ENCODE measurements around the gene CSAD. TPM values are rescaled to one million over a fixed set of nuclear protein-coding genes. Genes with fewer than 3 reads are reported as not detected.
A peak's percentile ranks its signal among the peaks of the same experiment; 100 is the strongest.
"Not testable (repeated sequence)": the region's sequence is repeated elsewhere in the genome, so short reads cannot be mapped to it uniquely, and the experiment has no call there.

CSAD gene
- total RNA-seq, 2 donors from 2014 or later: 57.2 to 61.0 TPM

- Mint-ChIP-seq H3K27me3 (no peaks in the 10 kb centered on the region), H3K4me3 (no peak overlapping the region), H3K36me3 (ENCODE audit: low read depth) (peaks cover 2% of the 10 kb centered on the region), H3K27ac (no peak overlapping the region), H3K4me1 (peaks cover 25% of the 10 kb centered on the region)
- DNase-seq (no peak), ATAC-seq (no peak)
- no peaks in the 10 kb centered on the region for H3K9me3 ChIP-seq (ENCODE audit: control insufficient read depth, low read length, poor library complexity, severe bottlenecking)
These were observed 4.0 kb downstream of the CSAD start for GRCh38 chr12:53176750-53177149.

- no peaks in the 10 kb centered on the region for H3K9me3 ChIP-seq (ENCODE audit: control insufficient read depth, low read length, poor library complexity, severe bottlenecking)
- DNase-seq (no peak), ATAC-seq (no peak)
- H3K4me1 Mint-ChIP-seq: peaks cover 14% of the 10 kb centered on the region
- H3K27me3 Mint-ChIP-seq: no peaks in the 10 kb centered on the region
- H3K36me3 Mint-ChIP-seq (ENCODE audit: low read depth): peaks cover 7% of the 10 kb centered on the region
- H3K4me3 Mint-ChIP-seq: no peak overlapping the region
- peak overlapping the region; percentile 8 for H3K27ac Mint-ChIP-seq
These were observed 5.7 kb downstream of the CSAD start for GRCh38 chr12:53174881-53175491.

- peaks cover 7% of the 10 kb centered on the region for H3K36me3 Mint-ChIP-seq (ENCODE audit: low read depth)
- no peaks in the 10 kb centered on the region for H3K9me3 ChIP-seq (ENCODE audit: control insufficient read depth, low read length, poor library complexity, severe bottlenecking)
- no peak for ATAC-seq
- H3K27ac Mint-ChIP-seq: no peak overlapping the region
- no peak overlapping the region for H3K4me3 Mint-ChIP-seq
- DNase-seq: no peak
- H3K27me3 Mint-ChIP-seq: no peaks in the 10 kb centered on the region
- peaks cover 5% of the 10 kb centered on the region for H3K4me1 Mint-ChIP-seq
These were observed 7.5 kb downstream of the CSAD start for GRCh38 chr12:53173085-53173715.

GRCh38 chr12:53172352-53172751 is 8.4 kb downstream of the CSAD start:
- H3K36me3 Mint-ChIP-seq (ENCODE audit: low read depth): peaks cover 7% of the 10 kb centered on the region
- no peak for DNase-seq
- H3K27ac Mint-ChIP-seq: peak overlapping the region; percentile 74
- H3K9me3 ChIP-seq (ENCODE audit: control insufficient read depth, low read length, poor library complexity, severe bottlenecking): no peaks in the 10 kb centered on the region
- no peak overlapping the region for H3K4me3 Mint-ChIP-seq
- H3K27me3 Mint-ChIP-seq: no peaks in the 10 kb centered on the region
- no peak for ATAC-seq
- H3K4me1 Mint-ChIP-seq: peaks cover 5% of the 10 kb centered on the region

GRCh38 chr12:53171725-53172329 is 8.9 kb downstream of the CSAD start:
- Mint-ChIP-seq H3K4me1 (peaks cover 5% of the 10 kb centered on the region), H3K36me3 (ENCODE audit: low read depth) (peaks cover 7% of the 10 kb centered on the region), H3K4me3 (no peak overlapping the region), H3K27me3 (no peaks in the 10 kb centered on the region), H3K27ac (peak overlapping the region; percentile 74)
- ATAC-seq: no peak
- DNase-seq: no peak
- H3K9me3 ChIP-seq (ENCODE audit: control insufficient read depth, low read length, poor library complexity, severe bottlenecking): no peaks in the 10 kb centered on the region

- Mint-ChIP-seq H3K27me3 (no peaks in the 10 kb centered on the region), H3K27ac (peak overlapping the region; percentile 74), H3K4me1 (peaks cover 5% of the 10 kb centered on the region), H3K4me3 (no peak overlapping the region), H3K36me3 (ENCODE audit: low read depth) (peaks cover 7% of the 10 kb centered on the region)
- no peaks in the 10 kb centered on the region for H3K9me3 ChIP-seq (ENCODE audit: control insufficient read depth, low read length, poor library complexity, severe bottlenecking)
- no peak for ATAC-seq
- no peak for DNase-seq
These were observed 9.6 kb downstream of the CSAD start for GRCh38 chr12:53170876-53171724.

GRCh38 chr12:53170215-53170614 is 10.5 kb downstream of the CSAD start:
- Mint-ChIP-seq H3K4me3 (no peak overlapping the region), H3K27me3 (no peaks in the 10 kb centered on the region), H3K27ac (no peak overlapping the region), H3K4me1 (peaks cover 4% of the 10 kb centered on the region), H3K36me3 (ENCODE audit: low read depth) (peaks cover 7% of the 10 kb centered on the region)
- ATAC-seq (no peak), DNase-seq (no peak)
- H3K9me3 ChIP-seq (ENCODE audit: control insufficient read depth, low read length, poor library complexity, severe bottlenecking): no peaks in the 10 kb centered on the region

- Mint-ChIP-seq H3K27ac (no peak overlapping the region), H3K4me1 (no peaks in the 10 kb centered on the region), H3K27me3 (no peaks in the 10 kb centered on the region), H3K4me3 (no peak overlapping the region), H3K36me3 (ENCODE audit: low read depth) (peaks cover 7% of the 10 kb centered on the region)
- H3K9me3 ChIP-seq (ENCODE audit: control insufficient read depth, low read length, poor library complexity, severe bottlenecking): no peaks in the 10 kb centered on the region
- ATAC-seq (no peak), DNase-seq (no peak)
These were observed 11.1 kb downstream of the CSAD start for GRCh38 chr12:53169644-53170043.

- ATAC-seq (no peak), DNase-seq (no peak)
- Mint-ChIP-seq H3K27ac (no peak overlapping the region), H3K4me3 (no peak overlapping the region), H3K27me3 (no peaks in the 10 kb centered on the region), H3K36me3 (ENCODE audit: low read depth) (peaks cover 5% of the 10 kb centered on the region), H3K4me1 (no peaks in the 10 kb centered on the region)
- H3K9me3 ChIP-seq (ENCODE audit: control insufficient read depth, low read length, poor library complexity, severe bottlenecking): no peaks in the 10 kb centered on the region
These were observed 13.9 kb downstream of the CSAD start for GRCh38 chr12:53166837-53167236.

GRCh38 chr12:53163008-53163407 is 17.7 kb downstream of the CSAD start:
- not testable (repeated sequence) for DNase-seq; H3K36me3 Mint-ChIP-seq (ENCODE audit: low read depth); H3K27me3 Mint-ChIP-seq; ATAC-seq; H3K4me3 Mint-ChIP-seq; H3K9me3 ChIP-seq (ENCODE audit: control insufficient read depth, low read length, poor library complexity, severe bottlenecking); H3K27ac Mint-ChIP-seq
- peaks cover 11% of the 10 kb centered on the region for H3K4me1 Mint-ChIP-seq

GRCh38 chr12:53161119-53161911 is 19.4 kb downstream of the CSAD start:
- Mint-ChIP-seq H3K27ac (no peak overlapping the region), H3K4me3 (no peak overlapping the region), H3K36me3 (ENCODE audit: low read depth) (no peaks in the 10 kb centered on the region), H3K4me1 (peaks cover 11% of the 10 kb centered on the region), H3K27me3 (no peaks in the 10 kb centered on the region)
- no peaks in the 10 kb centered on the region for H3K9me3 ChIP-seq (ENCODE audit: control insufficient read depth, low read length, poor library complexity, severe bottlenecking)
- DNase-seq (no peak), ATAC-seq (no peak)

- no peaks in the 10 kb centered on the region for H3K27me3 Mint-ChIP-seq
- H3K36me3 Mint-ChIP-seq (ENCODE audit: low read depth): no peaks in the 10 kb centered on the region
- H3K4me1 Mint-ChIP-seq: peaks cover 11% of the 10 kb centered on the region
- DNase-seq (no peak), ATAC-seq (no peak)
- H3K27ac Mint-ChIP-seq: no peak overlapping the region
- no peak overlapping the region for H3K4me3 Mint-ChIP-seq
- H3K9me3 ChIP-seq (ENCODE audit: control insufficient read depth, low read length, poor library complexity, severe bottlenecking): no peaks in the 10 kb centered on the region
These were observed 20.1 kb downstream of the CSAD start for GRCh38 chr12:53160673-53161072.

Measured in T-helper 17 cell (primary cell).